ENCODE results near the gene SLC16A5. TPM values are rescaled to one million over a fixed set of nuclear protein-coding genes. Genes with fewer than 3 reads are reported as not detected.

SLC16A5 gene
- total RNA-seq, 1 experiment from 2014 or later: 32.4 TPM

DNA sequence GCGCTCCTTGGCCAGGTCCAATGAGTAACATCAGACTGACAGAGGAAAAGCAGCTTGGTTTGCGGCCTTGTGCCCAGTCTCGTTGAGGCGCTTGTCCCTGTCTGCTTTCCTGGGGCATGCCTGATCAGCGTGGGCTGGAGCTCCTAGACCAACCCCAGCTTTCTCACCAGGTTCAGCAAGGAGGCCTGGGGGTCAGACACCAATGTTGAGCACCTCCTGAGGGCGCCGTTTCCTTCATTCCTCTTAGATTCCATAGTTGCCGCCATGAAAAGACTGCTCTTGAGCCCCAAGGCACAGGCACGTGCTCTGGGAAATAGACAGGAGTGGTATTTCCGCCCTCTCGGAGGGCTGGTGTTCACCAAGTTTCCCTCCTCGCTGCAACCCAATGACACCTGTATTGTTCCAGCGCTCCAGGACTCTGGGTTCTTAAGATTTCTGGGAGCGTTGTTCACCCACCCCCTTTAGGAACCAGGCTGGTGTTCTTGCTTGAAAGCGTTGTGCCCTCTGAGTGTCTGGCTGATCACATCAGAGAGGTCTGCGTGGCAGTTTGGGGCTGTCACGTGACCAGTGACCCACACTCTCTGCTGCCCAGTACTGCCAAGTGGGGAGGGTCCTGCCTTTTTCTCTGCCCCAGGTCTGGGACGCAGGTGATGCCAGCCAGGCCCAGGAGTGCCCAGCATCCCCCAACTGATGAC lies 22.7 kb upstream of the SLC16A5 start (continued):
- TF ChIP-seq, protein P1, sequence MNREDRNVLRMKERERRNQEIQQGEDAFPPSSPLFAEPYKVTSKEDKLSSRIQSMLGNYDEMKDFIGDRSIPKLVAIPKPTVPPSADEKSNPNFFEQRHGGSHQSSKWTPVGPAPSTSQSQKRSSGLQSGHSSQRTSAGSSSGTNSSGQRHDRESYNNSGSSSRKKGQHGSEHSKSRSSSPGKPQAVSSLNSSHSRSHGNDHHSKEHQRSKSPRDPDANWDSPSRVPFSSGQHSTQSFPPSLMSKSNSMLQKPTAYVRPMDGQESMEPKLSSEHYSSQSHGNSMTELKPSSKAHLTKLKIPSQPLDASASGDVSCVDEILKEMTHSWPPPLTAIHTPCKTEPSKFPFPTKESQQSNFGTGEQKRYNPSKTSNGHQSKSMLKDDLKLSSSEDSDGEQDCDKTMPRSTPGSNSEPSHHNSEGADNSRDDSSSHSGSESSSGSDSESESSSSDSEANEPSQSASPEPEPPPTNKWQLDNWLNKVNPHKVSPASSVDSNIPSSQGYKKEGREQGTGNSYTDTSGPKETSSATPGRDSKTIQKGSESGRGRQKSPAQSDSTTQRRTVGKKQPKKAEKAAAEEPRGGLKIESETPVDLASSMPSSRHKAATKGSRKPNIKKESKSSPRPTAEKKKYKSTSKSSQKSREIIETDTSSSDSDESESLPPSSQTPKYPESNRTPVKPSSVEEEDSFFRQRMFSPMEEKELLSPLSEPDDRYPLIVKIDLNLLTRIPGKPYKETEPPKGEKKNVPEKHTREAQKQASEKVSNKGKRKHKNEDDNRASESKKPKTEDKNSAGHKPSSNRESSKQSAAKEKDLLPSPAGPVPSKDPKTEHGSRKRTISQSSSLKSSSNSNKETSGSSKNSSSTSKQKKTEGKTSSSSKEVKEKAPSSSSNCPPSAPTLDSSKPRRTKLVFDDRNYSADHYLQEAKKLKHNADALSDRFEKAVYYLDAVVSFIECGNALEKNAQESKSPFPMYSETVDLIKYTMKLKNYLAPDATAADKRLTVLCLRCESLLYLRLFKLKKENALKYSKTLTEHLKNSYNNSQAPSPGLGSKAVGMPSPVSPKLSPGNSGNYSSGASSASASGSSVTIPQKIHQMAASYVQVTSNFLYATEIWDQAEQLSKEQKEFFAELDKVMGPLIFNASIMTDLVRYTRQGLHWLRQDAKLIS (CRISPR knock-in tag; IDR thresholded peaks at IDR 0.05; ENCODE audit: borderline replicate concordance): no peak
- TF ChIP-seq CTCF (IDR thresholded peaks at IDR 0.05) (no peak), ZBTB21 (CRISPR knock-in tag; IDR thresholded peaks at IDR 0.05; ENCODE audit: borderline replicate concordance) (no peak), AR (CRISPR knock-in tag; IDR thresholded peaks at IDR 0.05) (no peak), ZBTB43 (CRISPR knock-in tag; IDR thresholded peaks at IDR 0.05) (no peak), ZNF423 (CRISPR knock-in tag; IDR thresholded peaks at IDR 0.05) (no peak), USF1 (CRISPR knock-in tag; IDR thresholded peaks at IDR 0.05) (no peak)

DNA sequence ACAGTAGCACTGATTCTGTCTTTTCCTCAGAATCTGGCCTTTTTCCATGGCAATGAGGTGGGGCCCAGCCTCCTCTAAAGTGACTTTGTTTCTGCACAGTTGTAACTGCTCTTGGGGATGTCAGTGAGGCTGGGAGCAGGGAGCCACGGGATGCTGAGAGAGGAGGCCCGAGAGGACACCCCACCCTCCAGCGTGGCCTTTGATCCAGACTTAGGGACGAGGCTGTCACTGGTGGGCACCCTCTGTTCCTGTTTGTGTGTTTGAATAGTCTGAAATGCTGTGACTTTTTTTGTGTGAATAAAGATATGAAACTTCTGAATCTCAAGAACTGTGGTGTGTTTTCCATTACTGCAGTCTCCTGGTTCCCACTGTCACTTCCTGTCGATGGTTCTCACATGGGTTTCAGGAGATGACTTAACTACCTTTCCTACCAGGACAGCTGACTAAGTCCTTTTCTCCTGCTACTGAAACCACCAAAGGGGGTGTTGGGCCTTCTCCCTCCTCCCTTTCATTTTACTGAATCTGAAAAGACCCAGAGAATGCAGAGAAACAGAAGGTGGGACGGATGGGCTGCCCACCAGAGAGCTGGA lies 22.1 kb upstream of the SLC16A5 start:
- DNase-seq (ENCODE audit: low spot score): no peak
- Mint-ChIP-seq H3K4me3 (no peak overlapping the region), H3K27me3 (ENCODE audit: low read depth) (no peaks in the 10 kb centered on the region), H3K27ac (peak overlapping the region; percentile 72), H3K4me1 (no peaks in the 10 kb centered on the region), H3K9me3 (no peaks in the 10 kb centered on the region), H3K36me3 (peaks cover 42% of the 10 kb centered on the region)
- ATAC-seq: no peak
- ChIA-PET POLR2A (no interaction called here), CTCF (interaction anchor here (1.0 to 3.3 kb wide), 3 partner anchors 11 to 23 kb away, joined by 4 to 18 read pairs (median 5); partner anchors contain the start of gene SLC16A5)
- TF ChIP-seq, protein P2, sequence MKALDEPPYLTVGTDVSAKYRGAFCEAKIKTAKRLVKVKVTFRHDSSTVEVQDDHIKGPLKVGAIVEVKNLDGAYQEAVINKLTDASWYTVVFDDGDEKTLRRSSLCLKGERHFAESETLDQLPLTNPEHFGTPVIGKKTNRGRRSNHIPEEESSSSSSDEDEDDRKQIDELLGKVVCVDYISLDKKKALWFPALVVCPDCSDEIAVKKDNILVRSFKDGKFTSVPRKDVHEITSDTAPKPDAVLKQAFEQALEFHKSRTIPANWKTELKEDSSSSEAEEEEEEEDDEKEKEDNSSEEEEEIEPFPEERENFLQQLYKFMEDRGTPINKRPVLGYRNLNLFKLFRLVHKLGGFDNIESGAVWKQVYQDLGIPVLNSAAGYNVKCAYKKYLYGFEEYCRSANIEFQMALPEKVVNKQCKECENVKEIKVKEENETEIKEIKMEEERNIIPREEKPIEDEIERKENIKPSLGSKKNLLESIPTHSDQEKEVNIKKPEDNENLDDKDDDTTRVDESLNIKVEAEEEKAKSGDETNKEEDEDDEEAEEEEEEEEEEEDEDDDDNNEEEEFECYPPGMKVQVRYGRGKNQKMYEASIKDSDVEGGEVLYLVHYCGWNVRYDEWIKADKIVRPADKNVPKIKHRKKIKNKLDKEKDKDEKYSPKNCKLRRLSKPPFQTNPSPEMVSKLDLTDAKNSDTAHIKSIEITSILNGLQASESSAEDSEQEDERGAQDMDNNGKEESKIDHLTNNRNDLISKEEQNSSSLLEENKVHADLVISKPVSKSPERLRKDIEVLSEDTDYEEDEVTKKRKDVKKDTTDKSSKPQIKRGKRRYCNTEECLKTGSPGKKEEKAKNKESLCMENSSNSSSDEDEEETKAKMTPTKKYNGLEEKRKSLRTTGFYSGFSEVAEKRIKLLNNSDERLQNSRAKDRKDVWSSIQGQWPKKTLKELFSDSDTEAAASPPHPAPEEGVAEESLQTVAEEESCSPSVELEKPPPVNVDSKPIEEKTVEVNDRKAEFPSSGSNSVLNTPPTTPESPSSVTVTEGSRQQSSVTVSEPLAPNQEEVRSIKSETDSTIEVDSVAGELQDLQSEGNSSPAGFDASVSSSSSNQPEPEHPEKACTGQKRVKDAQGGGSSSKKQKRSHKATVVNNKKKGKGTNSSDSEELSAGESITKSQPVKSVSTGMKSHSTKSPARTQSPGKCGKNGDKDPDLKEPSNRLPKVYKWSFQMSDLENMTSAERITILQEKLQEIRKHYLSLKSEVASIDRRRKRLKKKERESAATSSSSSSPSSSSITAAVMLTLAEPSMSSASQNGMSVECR (CRISPR knock-in tag; IDR thresholded peaks at IDR 0.05; ENCODE audit: borderline replicate concordance): no peak
- TF ChIP-seq GRHL2 (CRISPR knock-in tag; IDR thresholded peaks at IDR 0.05; ENCODE audit: insufficient replicate concordance, severe bottlenecking): no peak
- TF ChIP-seq SMAD4 (CRISPR knock-in tag; IDR thresholded peaks at IDR 0.05): no peak
